H1 (cell line): Measurements from ENCODE around the gene GPR157. TPM values are rescaled to one million over a fixed set of nuclear protein-coding genes. Genes with fewer than 3 reads are reported as not detected.

Source experiments
- GTF2F1 ChIP-seq: IDR thresholded peaks from 2 replicates; pipeline ENCODE4 v1.6.1; 2012; ENCODE audit warnings: low read depth, low read length, improper control_type of control experiment, borderline replicate concordance
- RBBP5 ChIP-seq: IDR thresholded peaks from 2 replicates; pipeline ENCODE4 v1.7.1; 2012; ENCODE audit warnings: low read depth, mild to moderate bottlenecking, inconsistent platforms, low read length, moderate library complexity, borderline replicate concordance
- polyA plus RNA-seq, 7 experiments: library from polyadenylated mRNA; depleted of rRNA in 3 of 7; stranded (reverse) in 5 of 7; unstranded in 2 of 7; fragments of >200 nt in 5 of 7; fragments of 200-250 nt in 2 of 7; gene quantifications; 1 replicate in 5 of 7; 2 replicates in 1 of 7; 4 replicates in 1 of 7; pipeline versions ENCODE4 v1.2.1 to v1.2.3, GENCODE V29; 2011 to 2013; ENCODE audit warnings: missing spikeins in 2 of 7, mixed read lengths in 2 of 7
- total RNA-seq: library from RNA; stranded (reverse); fragmentation: NEBNext Ultra II Directional; extraction: Animal tissue kit (Norgen Biotek cat#: 25700); gene quantifications from 2 replicates; pipeline ENCODE4 v1.2.1, GENCODE V29; 2021

GPR157 gene
- total and polyA plus RNA-seq, 2 of the 8 experiments (the other 6 are each of a cell fraction or from before 2014, with no cell fraction given): 1.0 to 11.0 TPM

DNA sequence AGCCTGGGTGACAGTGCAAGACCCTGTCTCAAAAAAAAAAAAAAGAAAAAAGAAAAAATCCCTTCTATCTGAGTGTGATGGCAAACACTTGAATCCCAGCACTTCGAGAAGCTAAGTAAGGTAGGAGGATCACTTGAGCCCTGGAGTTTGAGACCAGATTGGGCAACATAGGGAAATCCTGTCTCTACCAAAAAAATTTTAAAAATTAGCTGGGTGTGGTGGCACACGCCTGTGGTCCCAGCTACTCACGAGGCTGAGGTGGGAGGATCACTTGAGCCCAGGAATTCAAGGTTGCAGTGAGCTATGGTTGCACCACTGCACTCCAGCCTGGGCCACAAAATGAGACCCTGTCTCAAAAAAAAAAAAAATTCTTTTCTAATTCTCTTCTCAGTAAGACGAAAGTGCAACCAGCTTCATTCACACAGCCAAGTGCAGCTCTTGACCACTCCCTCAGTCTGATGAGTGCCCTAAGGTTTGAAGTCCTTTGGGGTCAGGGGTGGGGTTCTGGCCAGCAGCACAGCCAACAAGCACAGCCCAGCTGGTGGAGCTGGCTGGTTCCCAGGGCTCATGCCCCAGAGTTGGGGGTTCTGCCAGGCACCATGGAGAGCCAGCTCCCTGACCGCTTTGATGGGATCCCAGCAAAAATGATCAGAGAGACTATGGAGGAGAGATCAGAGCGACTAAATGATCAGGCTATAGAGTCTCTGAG lies 67.5 kb downstream of the GPR157 start (continued):
- TF ChIP-seq RBBP5 (no peak), GTF2F1 (no peak)
